ENCODE data around the gene RASA4B.
A peak's percentile ranks its signal among the peaks of the same experiment; 100 is the strongest.
"Not testable (repeated sequence)": the region's sequence is repeated elsewhere in the genome, so short reads cannot be mapped to it uniquely, and the experiment has no call there.

RASA4B gene

GRCh38 chr7:102511860-102512522 is 5.6 kb downstream of the RASA4B start:
- not testable (repeated sequence) for DNase-seq (ENCODE audit: low spot score)

DNA sequence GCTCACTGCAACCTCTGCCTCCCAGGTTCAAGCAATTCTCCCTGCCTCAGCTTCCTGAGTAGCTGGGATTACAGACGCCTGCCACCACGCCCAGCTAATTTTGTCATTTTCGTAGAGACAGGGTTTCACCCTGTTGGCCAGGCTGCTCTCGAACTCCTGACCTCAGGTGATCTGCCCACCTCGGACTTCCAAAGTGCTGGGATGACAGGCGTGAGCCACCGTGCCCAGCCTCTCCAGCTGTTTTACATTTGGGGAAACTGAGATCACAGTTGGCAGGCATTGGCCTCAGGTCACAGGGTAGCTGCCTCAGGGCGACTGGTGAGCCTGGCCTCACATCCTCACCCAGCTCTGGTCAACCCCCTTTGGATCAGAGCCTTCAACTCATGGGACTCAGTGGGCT is 7.0 kb downstream of the RASA4B start:
- DNase-seq (ENCODE audit: low spot score): not testable (repeated sequence)

GRCh38 chr7:102507410-102508088 is 10.0 kb downstream of the RASA4B start:
- DNase-seq (ENCODE audit: low spot score): not testable (repeated sequence)

DNA sequence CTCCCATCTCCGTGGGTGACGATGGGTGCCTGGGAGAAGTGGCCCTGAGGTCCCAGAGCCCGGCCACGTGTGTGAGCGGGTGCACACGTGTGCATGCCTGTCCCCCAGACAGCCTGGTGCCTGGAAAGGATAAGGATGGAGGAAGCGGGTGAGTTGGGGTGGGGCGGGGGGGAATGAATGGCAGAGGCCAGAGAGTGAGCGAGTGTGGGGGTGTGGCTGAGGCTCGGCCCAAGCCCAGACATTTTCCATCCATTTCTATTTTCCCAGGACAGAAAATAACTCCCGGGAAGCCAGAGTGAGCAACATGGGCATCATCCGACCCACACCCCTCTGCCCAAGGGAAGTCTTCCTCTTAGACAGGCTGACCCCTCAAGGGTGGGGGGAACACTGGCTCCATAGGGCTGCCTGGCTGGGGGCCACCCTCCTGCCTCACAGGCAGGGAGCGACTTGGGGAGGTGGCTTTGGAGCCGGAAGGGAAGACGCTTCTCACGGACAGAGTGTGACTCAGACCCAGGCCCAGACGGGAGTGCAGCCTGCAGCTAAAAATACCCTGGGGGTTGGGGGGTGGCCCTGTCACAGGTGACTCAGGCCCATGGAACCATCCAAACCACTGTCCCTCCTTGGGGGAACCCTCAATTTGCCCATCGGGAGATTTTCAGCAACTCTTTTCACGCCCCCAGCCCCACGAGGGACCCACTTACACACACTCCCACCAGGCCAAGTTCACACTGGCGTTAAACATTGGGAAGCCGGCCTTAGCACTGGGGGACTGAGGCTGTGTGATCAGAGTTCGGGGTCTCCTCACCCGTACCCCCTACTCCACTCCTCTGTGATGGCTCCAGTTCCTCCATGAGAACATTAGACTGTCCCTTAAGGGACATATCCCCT is 12.0 kb downstream of the RASA4B start:
- DNase-seq (ENCODE audit: low spot score): not testable (repeated sequence)

DNA sequence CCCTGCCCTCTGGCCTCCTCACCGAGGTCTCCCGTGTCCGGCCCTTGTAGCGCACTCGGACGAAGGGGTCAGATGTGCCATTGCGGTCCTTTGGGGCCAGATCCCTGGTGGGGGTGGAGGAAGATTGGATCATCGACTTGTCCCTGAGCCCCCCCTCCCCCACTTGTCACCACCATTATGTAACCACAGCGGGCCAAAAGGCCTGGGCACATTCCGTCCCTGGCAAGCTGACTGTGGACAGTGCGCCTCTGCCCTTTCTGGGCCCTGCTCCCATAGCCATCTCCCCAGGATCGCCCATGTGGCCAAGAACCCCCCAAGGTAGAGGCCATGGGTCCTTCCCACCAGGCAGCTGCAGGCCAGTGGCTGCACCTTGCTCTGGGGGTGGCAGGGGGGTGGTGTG is 14.4 kb downstream of the RASA4B start:
- not testable (repeated sequence) for DNase-seq (ENCODE audit: low spot score)

DNA sequence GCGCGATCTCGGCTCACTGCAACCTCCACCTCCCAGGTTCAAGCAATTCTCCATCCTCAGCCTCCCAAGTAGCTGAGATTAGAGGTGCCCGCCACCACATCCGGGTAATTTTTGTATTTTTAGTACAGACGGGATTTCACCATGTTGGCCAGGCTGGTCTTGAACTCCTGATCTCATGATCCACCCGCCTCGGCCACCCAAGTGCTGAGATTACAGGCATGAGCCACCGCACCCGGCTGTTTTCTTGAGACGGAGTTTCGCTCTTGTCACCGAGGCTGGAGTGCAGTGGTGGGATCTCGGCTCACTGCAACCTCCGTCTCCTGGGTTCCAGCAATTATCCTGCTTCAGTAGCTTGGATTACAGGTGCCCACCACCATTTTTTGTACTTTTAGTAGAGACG is 19.3 kb downstream of the RASA4B start:
- DNase-seq (ENCODE audit: low spot score): not testable (repeated sequence)

DNA sequence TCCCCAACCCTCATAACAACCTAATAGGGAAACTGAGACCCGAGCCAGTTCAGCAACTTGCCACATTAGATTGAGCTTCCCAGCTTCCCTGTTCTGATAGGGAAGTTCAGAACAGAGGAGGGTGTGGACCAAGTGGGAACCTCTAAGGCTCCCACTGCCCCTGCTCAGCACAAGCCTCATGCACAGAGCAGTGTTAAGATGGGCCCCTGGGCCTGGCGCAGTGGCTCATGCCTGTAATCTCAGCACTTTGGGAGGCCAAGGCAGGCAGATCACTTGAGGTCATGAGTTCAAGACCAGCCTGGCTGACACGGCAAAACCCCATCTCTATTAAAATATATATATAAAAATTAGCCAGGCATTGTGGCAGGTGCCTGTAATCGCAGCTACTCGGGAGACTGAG is 20.3 kb downstream of the RASA4B start:
- not testable (repeated sequence) for DNase-seq (ENCODE audit: low spot score)

GRCh38 chr7:102496861-102497260 is 20.7 kb downstream of the RASA4B start:
- DNase-seq (ENCODE audit: low spot score): not testable (repeated sequence)

DNA sequence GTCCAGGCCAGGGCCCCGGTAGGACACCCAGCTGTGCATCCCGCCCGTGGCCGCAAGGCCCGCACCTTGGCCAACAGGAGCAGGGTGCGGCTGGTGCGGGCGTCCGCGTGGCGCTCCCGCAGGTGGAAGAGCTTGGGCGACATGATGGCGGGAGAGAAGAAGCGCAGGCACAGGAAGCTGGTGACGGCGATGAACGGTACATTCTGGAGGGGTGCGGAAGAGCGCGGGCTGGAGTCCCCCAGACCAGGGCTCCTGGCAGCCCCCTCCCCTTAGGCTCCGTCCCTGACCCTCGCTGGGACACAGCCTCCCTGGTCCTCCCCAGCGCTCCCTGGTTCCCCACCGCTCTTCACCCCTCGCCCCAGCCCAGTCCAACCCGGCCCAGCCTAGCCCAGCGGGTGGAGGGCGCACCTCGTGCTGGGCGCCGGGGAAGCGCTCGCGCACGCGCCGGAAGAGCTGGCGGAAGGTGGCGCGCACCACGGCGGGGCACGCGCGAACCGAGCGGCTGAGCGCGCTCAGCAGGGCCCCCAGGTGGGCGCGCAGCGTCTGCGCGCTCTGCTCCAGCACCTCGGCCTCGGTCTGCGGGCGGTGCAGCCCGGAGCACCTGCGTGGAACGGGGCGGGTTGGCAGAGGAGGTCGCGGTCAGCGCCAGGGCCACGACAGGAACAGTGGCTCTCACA is 23.0 kb downstream of the RASA4B start:
- DNase-seq (ENCODE audit: low spot score): not testable (repeated sequence)

- DNase-seq (ENCODE audit: low spot score): not testable (repeated sequence)
Measured at GRCh38 chr7:102494026-102494425, 23.6 kb downstream of the RASA4B start.

DNA sequence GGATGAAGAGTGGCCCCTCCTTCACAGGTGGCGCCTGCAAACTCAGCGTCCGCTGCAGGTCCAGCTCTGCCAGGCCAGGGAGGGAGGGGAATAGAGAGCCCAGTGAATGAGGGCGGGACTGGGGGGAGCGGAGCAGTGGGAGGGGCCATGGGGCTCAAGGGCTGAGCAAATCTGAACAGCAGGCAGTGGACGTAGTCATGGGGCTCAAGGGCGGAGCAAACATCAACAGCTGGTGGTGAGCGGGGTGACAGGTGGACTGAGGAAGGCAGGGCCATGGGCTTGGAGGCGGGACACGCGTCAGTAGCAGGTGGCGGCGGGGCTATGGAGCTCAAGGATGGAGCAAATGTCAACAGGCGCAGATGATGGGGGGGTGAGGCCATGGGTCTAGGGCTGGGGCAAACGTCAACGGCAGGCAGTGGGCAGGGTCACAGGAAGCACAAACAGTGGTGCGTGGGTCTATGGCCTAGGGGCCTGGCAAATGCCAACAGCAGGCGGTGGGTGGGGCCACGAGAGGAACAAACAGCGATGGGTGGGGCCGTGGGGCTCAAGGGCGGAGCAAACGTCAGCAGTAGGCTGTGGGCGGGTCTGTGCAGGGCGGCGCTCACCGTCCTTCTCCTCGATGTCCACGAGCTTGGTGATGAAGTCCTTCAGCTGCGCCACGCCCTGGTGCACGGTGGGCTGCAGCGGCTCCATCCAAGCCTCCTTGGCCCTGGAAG is 24.2 kb downstream of the RASA4B start:
- DNase-seq (ENCODE audit: low spot score): not testable (repeated sequence)

DNA sequence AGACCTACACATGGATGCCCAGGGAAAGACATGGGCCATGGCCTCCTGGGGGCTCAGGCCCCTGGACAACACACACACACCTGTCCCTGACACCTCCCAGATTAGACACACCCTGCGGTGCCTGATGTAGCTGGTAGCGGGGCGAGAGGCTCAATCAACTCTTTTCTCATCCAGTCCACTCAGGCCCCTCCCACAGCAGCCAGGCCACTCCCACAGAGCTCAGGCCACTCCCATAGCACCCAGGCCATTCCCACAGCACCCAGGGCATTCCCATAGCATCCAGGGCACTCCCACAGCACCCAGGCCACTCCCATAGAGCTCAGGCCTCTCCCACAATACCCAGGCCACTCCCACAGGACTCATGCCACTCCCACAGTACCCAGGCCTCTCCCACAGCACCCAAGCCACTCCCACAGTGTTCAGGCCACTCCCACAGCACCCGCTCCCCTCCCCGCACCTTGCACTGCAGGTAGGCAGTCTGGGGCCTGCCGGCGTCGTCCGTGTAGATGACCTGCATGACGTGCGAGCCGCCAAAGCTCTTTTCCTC is 27.0 kb downstream of the RASA4B start:
- not testable (repeated sequence) for DNase-seq (ENCODE audit: low spot score)

DNA sequence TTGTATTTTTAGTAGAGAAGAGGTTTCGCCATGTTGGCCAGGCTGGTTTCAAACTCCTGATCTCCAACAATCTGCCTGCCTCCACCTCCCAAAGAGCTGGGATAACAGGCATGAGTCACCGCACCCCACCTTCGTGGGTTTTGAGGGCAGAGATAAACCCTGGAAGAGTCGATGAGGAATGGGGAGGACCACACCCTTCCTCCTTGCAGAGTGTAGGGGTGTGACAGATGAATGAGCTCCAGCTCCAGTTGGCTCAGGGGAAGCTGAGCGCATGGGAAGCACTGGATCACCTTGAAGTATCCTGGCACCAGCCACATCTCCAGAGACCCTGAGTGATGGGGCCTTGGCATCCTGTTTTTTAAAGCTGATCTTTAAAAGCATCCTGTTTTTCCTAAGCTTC is 33.3 kb downstream of the RASA4B start:
- DNase-seq (ENCODE audit: low spot score): not testable (repeated sequence)

GRCh38 chr7:102481962-102482361 is 35.6 kb downstream of the RASA4B start:
- DNase-seq (ENCODE audit: low spot score): not testable (repeated sequence)

DNA sequence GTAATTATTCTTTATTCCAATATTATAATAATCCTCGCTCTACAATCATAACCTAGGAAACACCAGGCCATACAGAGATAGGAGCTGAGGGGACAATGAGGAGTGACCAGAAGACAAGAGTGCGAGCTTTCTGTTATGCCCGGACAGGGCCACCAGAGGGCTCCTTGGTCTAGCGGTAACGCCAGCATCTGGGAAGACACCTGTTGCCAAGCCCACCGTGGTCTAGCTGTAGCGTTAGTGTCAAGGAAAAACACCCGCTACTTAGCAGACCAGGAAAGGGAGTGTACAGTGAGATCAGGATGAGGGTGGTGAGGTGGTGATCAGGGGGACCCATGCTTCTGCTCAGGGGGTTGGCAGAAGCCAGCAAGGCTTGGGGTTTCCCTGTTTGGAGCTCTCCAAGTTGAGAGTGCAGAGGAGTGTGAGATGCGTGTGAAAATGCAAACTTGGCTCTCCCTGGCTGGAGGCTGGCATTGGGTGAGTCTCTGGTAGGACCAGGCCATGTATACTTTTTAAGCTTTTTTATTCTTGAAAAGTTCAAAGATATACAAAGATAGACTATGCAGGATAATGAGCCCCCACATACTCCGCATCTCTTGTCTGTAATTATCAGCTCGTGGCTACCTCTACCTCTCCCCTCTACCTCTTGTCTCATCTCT is 37.5 kb downstream of the RASA4B start:
- not testable (repeated sequence) for DNase-seq (ENCODE audit: low spot score)

DNA sequence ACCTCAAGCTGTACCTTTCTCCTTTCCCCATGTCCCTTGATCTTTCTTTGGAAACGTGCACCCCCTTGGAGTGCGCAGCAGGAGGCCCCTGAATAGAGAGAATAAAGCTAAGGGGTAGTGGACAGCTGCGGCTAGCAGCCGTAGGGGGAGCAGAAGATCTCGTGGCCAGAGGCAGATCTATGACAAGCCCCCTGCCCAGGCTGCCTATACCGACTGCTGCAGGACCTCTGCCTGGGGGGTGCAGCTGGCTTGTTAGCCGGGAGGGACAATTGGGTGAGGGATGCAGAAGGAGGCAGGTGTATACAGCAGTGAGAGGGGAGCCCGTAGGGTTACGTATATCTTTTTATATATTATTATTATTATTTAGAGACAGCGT is 38.4 kb downstream of the RASA4B start:
- not testable (repeated sequence) for DNase-seq (ENCODE audit: low spot score)

DNA sequence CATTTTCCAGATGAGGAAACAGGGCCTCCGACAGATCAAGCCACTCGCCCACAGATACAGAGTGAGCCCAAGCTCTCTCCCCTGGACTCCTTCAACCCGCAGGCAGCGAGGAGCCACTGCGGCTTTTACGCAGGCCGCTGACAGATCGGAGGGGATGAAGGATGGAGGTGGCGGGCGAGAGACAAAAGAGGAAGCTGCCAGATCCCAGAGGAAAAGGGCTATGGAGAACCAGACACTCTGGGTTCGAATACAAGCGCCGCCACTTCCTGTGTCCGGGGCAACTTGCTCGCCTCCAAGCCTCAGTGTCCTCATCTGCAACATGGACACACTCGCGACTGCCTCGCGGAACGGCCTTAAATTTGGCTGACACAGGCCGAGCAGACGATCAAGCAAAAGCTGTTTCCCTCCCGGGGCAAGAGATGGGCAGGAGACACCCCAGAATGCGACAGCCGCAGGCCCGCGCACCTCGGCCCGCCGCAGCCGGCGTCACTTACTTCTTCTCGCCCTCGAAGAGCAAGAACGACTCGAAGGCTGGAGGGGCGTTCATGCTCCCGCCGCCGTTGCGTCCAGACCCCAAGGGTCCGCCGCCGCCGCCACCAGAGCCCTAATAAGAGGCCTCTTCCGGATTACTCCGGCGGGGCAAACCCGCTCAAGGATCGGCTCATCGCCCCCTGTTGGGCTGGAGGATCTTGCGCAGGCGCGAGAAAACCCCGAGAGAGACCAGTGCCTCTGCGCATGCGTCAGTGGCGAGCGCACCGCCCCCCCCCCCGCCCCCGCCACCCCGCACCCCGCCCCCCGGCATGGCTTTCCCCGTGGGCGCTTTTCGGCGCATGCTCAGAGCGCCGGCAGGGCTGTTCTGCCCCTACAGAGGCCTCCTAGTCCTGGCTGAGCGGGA is 39.0 kb downstream of the RASA4B start, which contains the start of gene POLR2J:
Gene POLR2J (minus strand): TSS at position 609 of the 895 bp plus-strand sequence. CDS start 62 bp downstream, at position 547.
- peak; percentile 85 for DNase-seq (ENCODE audit: low spot score)

GRCh38 chr7:102474736-102475435 is 42.7 kb downstream of the RASA4B start:
- not testable (repeated sequence) for DNase-seq (ENCODE audit: low spot score)

DNA sequence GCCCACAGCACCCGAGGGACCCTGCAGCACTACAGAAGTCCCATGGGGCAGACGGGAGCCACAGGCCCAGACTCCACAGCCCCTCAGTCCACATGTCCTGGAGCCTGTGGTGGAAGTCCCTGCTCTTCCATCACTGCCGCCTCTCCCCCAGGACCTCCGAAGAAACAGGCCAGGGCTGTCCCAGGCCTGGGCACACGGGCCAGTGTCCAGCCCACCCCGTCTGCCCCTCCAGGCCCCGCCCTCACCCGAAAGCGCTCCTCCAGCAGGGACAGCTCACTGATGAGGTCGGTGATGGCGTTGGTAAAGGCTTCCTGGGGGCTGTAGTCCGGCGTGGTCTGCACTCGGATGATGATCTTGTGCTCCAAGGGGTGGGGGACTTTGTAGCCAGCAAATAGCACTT is 43.5 kb downstream of the RASA4B start:
- not testable (repeated sequence) for DNase-seq (ENCODE audit: low spot score)
